Spleen (tissue), 7 donors: Measurements from ENCODE around the gene CUBN.

Experiments
- POLR2AphosphoS5 ChIP-seq, 3 donors: sonication (generic); formaldehyde crosslinking; IDR thresholded peaks; one replicate each; pipeline ENCODE4 v1.5.1; 2017; ENCODE audit warnings: antibody characterized with exemption in 3 of 3
- TF ChIP-seq, protein P1 (sequence below), 11 experiments: fragments of 200-600 bp in 7 of 11; fragments of 450-650 bp in 4 of 11; sonication (generic) in 4 of 11; IDR thresholded peaks in 8 of 11; conservative IDR thresholded peaks in 3 of 11; 1 replicate in 7 of 11; 2 replicates in 4 of 11; pipeline versions ENCODE4 v1.4.0 to v1.8.0; 2016 to 2021; ENCODE audit warnings: antibody characterized with exemption in 11 of 11, inconsistent platforms in 4 of 11, mild to moderate bottlenecking in 1 of 11
- donor health status: DM: no; HTN: no; CAD: no; lungs with moderate emphysema.
- donor health status: DM: no; HTN: no; CAD: no.
- donor health status: DM: no; HTN: no; CAD: no.

DNA sequence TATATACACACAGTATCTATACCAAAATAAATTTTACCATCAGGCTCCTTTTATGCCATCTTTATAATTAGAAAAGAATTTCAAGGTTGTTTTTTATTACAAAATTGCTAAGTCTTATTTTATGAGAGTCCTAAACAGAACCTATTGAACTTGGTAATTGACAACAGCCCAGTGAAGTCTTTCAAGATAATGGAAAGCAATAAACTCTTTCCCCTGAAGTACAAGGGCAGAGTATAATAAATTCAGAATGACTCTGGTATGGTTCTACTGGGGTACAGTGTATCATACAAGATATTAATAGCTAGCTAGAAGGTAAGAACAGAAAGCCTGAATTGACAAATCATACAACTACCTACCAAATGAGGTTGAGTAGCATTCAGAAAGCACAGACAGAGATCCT, 26.2 kb upstream of the CUBN start:
- TF ChIP-seq, protein P1, sequence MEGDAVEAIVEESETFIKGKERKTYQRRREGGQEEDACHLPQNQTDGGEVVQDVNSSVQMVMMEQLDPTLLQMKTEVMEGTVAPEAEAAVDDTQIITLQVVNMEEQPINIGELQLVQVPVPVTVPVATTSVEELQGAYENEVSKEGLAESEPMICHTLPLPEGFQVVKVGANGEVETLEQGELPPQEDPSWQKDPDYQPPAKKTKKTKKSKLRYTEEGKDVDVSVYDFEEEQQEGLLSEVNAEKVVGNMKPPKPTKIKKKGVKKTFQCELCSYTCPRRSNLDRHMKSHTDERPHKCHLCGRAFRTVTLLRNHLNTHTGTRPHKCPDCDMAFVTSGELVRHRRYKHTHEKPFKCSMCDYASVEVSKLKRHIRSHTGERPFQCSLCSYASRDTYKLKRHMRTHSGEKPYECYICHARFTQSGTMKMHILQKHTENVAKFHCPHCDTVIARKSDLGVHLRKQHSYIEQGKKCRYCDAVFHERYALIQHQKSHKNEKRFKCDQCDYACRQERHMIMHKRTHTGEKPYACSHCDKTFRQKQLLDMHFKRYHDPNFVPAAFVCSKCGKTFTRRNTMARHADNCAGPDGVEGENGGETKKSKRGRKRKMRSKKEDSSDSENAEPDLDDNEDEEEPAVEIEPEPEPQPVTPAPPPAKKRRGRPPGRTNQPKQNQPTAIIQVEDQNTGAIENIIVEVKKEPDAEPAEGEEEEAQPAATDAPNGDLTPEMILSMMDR (IDR thresholded peaks at IDR 0.05 in 8 of 11, conservative IDR thresholded peaks at IDR 0.05 in 3 of 11) = no peak
- TF ChIP-seq POLR2AphosphoS5 (IDR thresholded peaks at IDR 0.05) = no peak
